Esophagus muscularis mucosa (tissue), 4 donors: ENCODE results near the gene PPP6R2. TPM values are rescaled to one million over a fixed set of nuclear protein-coding genes. Genes with fewer than 3 reads are reported as not detected.

Source experiments
- DNase-seq: peaks from one replicate; pipeline ENCODE4 v3.0.0-alpha.2; 2017; ENCODE audit errors: extremely low spot score
- H3K27ac ChIP-seq, 4 donors: fragments of 200-600 bp; sonication (generic); replicated peaks in 1 of 4; 1 replicate in 3 of 4; 2 replicates in 1 of 4; pipeline ENCODE4 v1.5.1; 2016 to 2019; ENCODE audit warnings: mild to moderate bottlenecking in 1 of 4
- H3K27me3 ChIP-seq, 4 donors: fragments of 200-600 bp; sonication (generic); one replicate each; pipeline versions ENCODE4 v1.5.1 to v1.6.0; 2016 to 2019
- H3K36me3 ChIP-seq, 4 donors: fragments of 200-600 bp; sonication (generic); one replicate each; pipeline ENCODE4 v1.5.1; 2016 to 2019
- H3K4me1 ChIP-seq, 4 donors: fragments of 200-600 bp; sonication (generic); one replicate each; pipeline ENCODE4 v1.5.1; 2016 to 2019
- H3K4me3 ChIP-seq, 4 donors: fragments of 200-600 bp; sonication (generic); 1 replicate in 2 of 4; 2 replicates in 2 of 4; pipeline ENCODE4 v1.5.1; 2016 to 2019; ENCODE audit warnings: mild to moderate bottlenecking in 4 of 4, moderate library complexity in 1 of 4
- H3K9me3 ChIP-seq, 4 donors: fragments of 200-600 bp; sonication (generic); 1 replicate in 3 of 4; 2 replicates in 1 of 4; pipeline ENCODE4 v1.5.1; 2016 to 2019
- EP300 ChIP-seq: sonication (generic); formaldehyde crosslinking; IDR thresholded peaks from one replicate; pipeline ENCODE4 v1.6.1; 2017; ENCODE audit warnings: antibody characterized with exemption
- POLR2A ChIP-seq: fragments of 450-650 bp; IDR thresholded peaks from one replicate; pipeline ENCODE4 v1.6.1; 2017; ENCODE audit warnings: antibody characterized with exemption, moderate library complexity, mild to moderate bottlenecking, low read depth
- POLR2AphosphoS5 ChIP-seq, 2 donors: sonication (generic); formaldehyde crosslinking; IDR thresholded peaks; one replicate each; pipeline ENCODE4 v1.6.1; 2017; ENCODE audit warnings: antibody characterized with exemption in 2 of 2
- WGBS: methylation state at CpG from one replicate; pipeline ENCODE4 v1.1.5; 2018; 5-methylcytosine and 5-hydroxymethylcytosine counted together
- intact Hi-C: fragments of 100-400 bp; cut with DNase I; formaldehyde crosslinking; loops from one replicate; pipeline ENCODE4 v1.15.1; 2023
- total RNA-seq, 4 donors: library from RNA; depleted of rRNA; stranded (reverse); fragments of >200 nt; gene quantifications; one replicate each; pipeline versions ENCODE4 v1.1.0 to v1.2.1, GENCODE V29; 2016
- TF ChIP-seq, protein P1 (sequence below), 3 experiments: fragments of 200-600 bp in 2 of 3; fragments of 450-650 bp in 1 of 3; sonication (generic) in 2 of 3; IDR thresholded peaks; one replicate each; pipeline ENCODE4 v1.5.1; 2017 to 2019; ENCODE audit warnings: antibody characterized with exemption in 3 of 3, mild to moderate bottlenecking in 2 of 3, moderate library complexity in 1 of 3

Gene PPP6R2
- total RNA-seq, 4 donors from 2014 or later, result 57.7 to 79.4 (median 65.3) TPM

DNA sequence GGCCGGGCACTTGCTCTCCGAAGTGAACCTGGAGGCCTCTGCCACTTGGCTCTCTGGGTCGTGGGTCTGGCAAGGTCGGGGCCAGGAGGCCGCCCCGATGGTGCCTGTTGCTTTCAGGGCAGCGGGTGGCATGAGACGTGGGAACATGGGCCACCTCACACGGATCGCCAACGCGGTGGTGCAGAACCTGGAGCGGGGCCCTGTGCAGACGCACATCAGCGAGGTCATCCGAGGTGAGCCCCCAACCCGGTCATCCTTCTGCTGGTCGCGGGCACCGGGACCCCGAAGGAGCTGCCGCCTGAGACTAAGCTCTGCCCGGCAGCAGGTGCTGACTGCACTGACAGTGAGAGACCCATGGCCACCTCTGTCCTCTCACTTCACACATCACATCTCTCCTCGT is 91.7 kb downstream of the PPP6R2 start:
- intact Hi-C loops, result no loop called here
- H3K4me3 ChIP-seq, result no peak overlapping the region
- H3K9me3 ChIP-seq, result no peaks in the 10 kb centered on the region
- H3K27me3 ChIP-seq, result no peaks in the 10 kb centered on the region
- no peak overlapping the region for H3K27ac ChIP-seq
- TF ChIP-seq POLR2A (no peak), EP300 (no peak), POLR2AphosphoS5 (IDR thresholded peaks at IDR 0.05) (no peak)
- TF ChIP-seq, protein P1, sequence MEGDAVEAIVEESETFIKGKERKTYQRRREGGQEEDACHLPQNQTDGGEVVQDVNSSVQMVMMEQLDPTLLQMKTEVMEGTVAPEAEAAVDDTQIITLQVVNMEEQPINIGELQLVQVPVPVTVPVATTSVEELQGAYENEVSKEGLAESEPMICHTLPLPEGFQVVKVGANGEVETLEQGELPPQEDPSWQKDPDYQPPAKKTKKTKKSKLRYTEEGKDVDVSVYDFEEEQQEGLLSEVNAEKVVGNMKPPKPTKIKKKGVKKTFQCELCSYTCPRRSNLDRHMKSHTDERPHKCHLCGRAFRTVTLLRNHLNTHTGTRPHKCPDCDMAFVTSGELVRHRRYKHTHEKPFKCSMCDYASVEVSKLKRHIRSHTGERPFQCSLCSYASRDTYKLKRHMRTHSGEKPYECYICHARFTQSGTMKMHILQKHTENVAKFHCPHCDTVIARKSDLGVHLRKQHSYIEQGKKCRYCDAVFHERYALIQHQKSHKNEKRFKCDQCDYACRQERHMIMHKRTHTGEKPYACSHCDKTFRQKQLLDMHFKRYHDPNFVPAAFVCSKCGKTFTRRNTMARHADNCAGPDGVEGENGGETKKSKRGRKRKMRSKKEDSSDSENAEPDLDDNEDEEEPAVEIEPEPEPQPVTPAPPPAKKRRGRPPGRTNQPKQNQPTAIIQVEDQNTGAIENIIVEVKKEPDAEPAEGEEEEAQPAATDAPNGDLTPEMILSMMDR (IDR thresholded peaks at IDR 0.05), result no peak
- peaks cover 66 to 87% (median 84%) of the 10 kb centered on the region in 4 donors for H3K36me3 ChIP-seq
- DNase-seq, result no peak
- no peaks in the 10 kb centered on the region for H3K4me1 ChIP-seq
- WGBS, result 90% methylated on average over 2 of the region's 24 CpGs

DNA sequence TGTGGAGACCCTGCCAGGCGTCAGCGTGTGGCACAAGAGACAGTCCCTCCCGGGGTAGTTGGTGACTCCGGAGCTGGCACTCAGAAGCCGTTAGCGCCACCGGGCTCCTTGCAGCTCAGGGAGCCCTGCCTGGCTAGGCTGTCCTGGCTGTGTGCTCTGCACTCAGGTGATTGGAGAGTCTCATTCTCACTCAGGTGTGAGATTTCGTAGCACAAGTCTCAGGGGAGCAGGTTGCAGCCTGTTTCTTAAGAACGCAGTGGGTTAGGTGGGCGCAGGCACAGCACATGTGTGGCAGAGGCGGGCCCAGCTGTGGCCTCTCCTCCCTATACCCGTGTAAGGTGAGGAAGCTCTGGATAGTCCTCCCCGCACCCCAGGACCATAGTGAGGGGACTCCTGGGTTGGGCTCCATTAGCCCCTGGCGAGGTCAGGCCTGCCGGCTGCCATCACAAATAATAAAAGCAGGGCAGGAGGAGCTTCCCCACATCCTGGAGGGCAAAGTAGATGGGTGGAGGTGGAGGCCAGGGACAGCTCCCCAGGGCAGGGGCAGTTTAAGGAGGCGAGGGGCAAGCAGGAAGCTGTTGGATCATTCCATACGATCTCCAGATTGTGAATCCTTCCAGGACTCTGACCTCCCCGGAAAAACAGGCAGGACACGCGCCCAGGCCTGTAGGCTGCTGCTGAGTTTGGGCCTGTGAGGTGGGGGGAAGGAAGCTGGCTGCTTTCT is 92.3 kb downstream of the PPP6R2 start:
- no peaks in the 10 kb centered on the region for H3K4me1 ChIP-seq
- no peak for DNase-seq
- no peak overlapping the region for H3K27ac ChIP-seq
- TF ChIP-seq POLR2A (no peak), EP300 (no peak), POLR2AphosphoS5 (IDR thresholded peaks at IDR 0.05) (no peak)
- TF ChIP-seq, protein P1 (IDR thresholded peaks at IDR 0.05), result no peak
- no peaks in the 10 kb centered on the region for H3K27me3 ChIP-seq
- H3K4me3 ChIP-seq, result no peak overlapping the region
- WGBS, result 90% methylated on average over 13 of the region's 20 CpGs
- no peaks in the 10 kb centered on the region for H3K9me3 ChIP-seq
- intact Hi-C loops, result no loop called here
- H3K36me3 ChIP-seq, result peaks cover 65 to 87% (median 84%) of the 10 kb centered on the region in 4 donors

DNA sequence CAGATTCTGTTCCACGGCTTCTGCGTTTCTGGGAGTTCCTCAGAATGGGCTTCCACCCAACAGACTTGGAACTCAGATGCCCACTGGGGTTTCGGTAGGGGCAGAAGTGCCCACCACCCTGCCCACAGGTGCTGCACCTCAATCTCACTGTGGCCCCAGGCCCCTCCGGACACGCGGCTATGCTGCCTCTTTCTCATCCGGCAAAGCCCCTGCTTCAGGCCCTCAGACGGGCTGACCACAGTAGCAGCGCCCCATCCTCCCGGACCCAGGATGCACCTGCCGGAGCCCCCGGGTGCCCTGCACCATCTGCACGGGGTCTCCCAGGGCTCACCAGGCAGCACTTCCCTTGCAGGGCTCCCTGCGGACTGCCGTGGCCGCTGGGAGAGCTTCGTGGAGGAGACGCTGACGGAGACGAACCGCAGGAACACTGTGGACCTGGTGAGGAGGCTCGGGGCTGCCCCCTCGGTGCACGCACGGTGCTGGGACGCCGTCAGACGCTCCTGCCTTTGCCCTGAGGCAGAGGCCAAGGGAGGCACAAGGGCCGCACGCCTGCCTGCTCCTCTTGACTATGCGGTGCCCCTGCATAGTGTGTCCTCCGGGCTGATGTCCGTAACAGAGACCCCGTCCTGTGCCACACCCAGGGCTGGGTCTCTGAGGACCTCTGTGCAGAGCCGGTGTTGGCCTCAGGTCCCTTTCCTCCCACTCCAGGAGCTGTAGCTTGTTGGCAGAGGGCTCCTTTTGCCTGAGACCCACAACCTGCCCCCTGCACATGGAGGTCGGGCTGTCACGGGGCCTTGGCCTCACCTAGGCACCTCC is 93.1 kb downstream of the PPP6R2 start:
- intact Hi-C loops, result no loop called here
- Histone ChIP-seq H3K27ac (no peak overlapping the region), H3K36me3 (peaks cover 69 to 87% (median 85%) of the 10 kb centered on the region in 4 donors), H3K4me3 (no peak overlapping the region), H3K4me1 (no peaks in the 10 kb centered on the region), H3K9me3 (no peaks in the 10 kb centered on the region), H3K27me3 (no peaks in the 10 kb centered on the region)
- DNase-seq, result no peak
- WGBS, result 86% methylated on average over 19 of the region's 37 CpGs
- TF ChIP-seq, protein P1 (IDR thresholded peaks at IDR 0.05), result no peak
- TF ChIP-seq POLR2AphosphoS5 (IDR thresholded peaks at IDR 0.05) (no peak), POLR2A (no peak), EP300 (no peak)

DNA sequence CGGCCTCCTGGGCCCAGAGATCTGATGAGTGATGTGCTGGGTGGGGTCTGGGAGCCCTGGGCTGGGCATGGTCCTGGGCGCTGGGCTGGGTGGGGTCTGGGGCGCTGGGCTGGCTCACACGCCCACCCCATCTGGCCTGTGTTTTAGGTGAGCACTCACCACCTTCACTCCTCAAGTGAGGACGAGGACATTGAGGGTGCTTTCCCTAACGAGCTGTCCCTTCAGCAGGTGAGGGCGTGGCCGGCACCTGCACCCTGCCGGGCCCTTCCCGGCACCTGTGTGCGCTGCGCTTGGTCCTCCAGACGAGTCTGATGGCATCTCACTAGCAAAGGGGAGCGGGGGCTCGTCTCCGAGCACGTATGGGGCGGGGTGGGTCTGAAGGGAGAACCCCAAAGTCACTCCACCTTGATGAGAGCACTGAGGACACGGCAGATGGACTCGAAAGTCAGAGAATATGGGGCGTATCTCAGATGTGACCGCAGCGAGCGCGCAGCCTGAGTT is 93.8 kb downstream of the PPP6R2 start:
- intact Hi-C loops, result no loop called here
- Histone ChIP-seq H3K27ac (no peak overlapping the region), H3K4me1 (no peaks in the 10 kb centered on the region), H3K9me3 (no peaks in the 10 kb centered on the region), H3K4me3 (no peak overlapping the region), H3K27me3 (no peaks in the 10 kb centered on the region), H3K36me3 (peaks cover 66 to 87% (median 85%) of the 10 kb centered on the region in 4 donors)
- TF ChIP-seq POLR2AphosphoS5 (IDR thresholded peaks at IDR 0.05) (no peak), POLR2A (no peak), EP300 (no peak)
- TF ChIP-seq, protein P1 (IDR thresholded peaks at IDR 0.05), result no peak
- 90% methylated on average over 14 of the region's 25 CpGs for WGBS
- DNase-seq, result no peak
